SK-N-SH treated with all-trans-retinoic acid at 6 μM for 48 hours (cell line): ENCODE measurements around the gene TMEM86A.

Source experiments
- ARNTL ChIP-seq: fragments of 450-650 bp; formaldehyde crosslinking; IDR thresholded peaks from 2 replicates; pipeline ENCODE4 v1.5.0; 2020; ENCODE audit warnings: low read depth, mild to moderate bottlenecking, moderate library complexity, borderline replicate concordance
- CSRNP3 ChIP-seq: fragments of 250-450 bp; sonication (Bioruptor Pico); IDR thresholded peaks from 2 replicates; pipeline ENCODE4 v1.5.1; 2021; ENCODE audit warnings: mild to moderate bottlenecking, moderate library complexity
- ISL1 ChIP-seq: fragments of 250-450 bp; sonication (Bioruptor Pico); IDR thresholded peaks from 2 replicates; pipeline ENCODE4 v2.1.2; 2022; ENCODE audit warnings: mild to moderate bottlenecking, moderate library complexity
- POU6F1 ChIP-seq: fragments of 250-450 bp; sonication (Bioruptor Pico); IDR thresholded peaks from 2 replicates; pipeline ENCODE4 v1.8.0; 2021; ENCODE audit warnings: low read depth, mild to moderate bottlenecking, moderate library complexity, borderline replicate concordance
- ZNF565 ChIP-seq: fragments of 450-650 bp; formaldehyde crosslinking; conservative IDR thresholded peaks from 2 replicates; pipeline ENCODE4 v1.5.0; 2020; ENCODE audit warnings: low read depth, mild to moderate bottlenecking, moderate library complexity

- TF ChIP-seq POU6F1 (CRISPR knock-in tag) (no peak), ZNF565 (CRISPR knock-in tag) (no peak), ISL1 (CRISPR knock-in tag) (no peak), CSRNP3 (CRISPR knock-in tag) (no peak), ARNTL (CRISPR knock-in tag) (no peak)
Measured at GRCh38 chr11:18696638-18697225, 1.8 kb upstream of the TMEM86A start.
